K562 (cell line): Measurements from ENCODE around the gene EME1. TPM values are rescaled to one million over a fixed set of nuclear protein-coding genes. Genes with fewer than 3 reads are reported as not detected.

Experiments used
- ATAC-seq: fragments of 200-7000 bp; cut with Tn5 transposase; 3 replicates; pipeline ENCODE4 v1.9.1; 2020; ENCODE audit warnings: moderate library complexity
- BruUV-seq: library from RNA; stranded (reverse); fragments of 400-500 nt; replicated peaks from 2 replicates; lab custom pipeline; 2021; lab: Mats Ljungman, UMichigan
- CTCF ChIA-PET: fragments of 300-600 bp; formaldehyde crosslinking; extraction: SDS; loops from one replicate; lab custom pipeline; 2021; ENCODE audit warnings: low intra/inter-chr PET ratio; lab: Yijun Ruan, JAX
- POLR2A ChIA-PET: fragments of 300-600, 350-650 bp; sonication (Branson Sonifier 250); formaldehyde crosslinking; extraction: SDS; loops from one replicate; lab custom pipeline; 2021; ENCODE audit warnings: antibody characterized with exemption, inconsistent platforms; lab: Yijun Ruan, JAX
- DNase-seq, 4 experiments: peaks; one replicate each; pipeline versions ENCODE4 v3.0.0 to v3.0.0-alpha.2; 2011 to 2018; ENCODE audit warnings: low spot score in 3 of 4, mixed read lengths in 3 of 4; ENCODE audit errors: extremely low read depth in 1 of 4
- FAIRE-seq: peaks from 2 replicates; lab custom pipeline; 2011; peaks lifted over from hg19 to GRCh38; lab: Jason Lieb, UNC
- H2AFZ ChIP-seq: 2 replicates; pipeline ENCODE4 v1.6.0; 2011; ENCODE audit warnings: low read depth, low read length, control low read depth, inconsistent platforms
- H3K27ac ChIP-seq: fragments of 200-600 bp; 3 replicates; pipeline ENCODE4 v1.8.0; 2011; ENCODE audit warnings: low read depth, mild to moderate bottlenecking, control low read depth, inconsistent platforms, low read length, moderate library complexity, mixed read lengths; ENCODE audit errors: extremely low read depth
- H3K27me3 ChIP-seq, 2 experiments: fragments of 300-600 bp in 1 of 2; 2 replicates in 1 of 2; 3 replicates in 1 of 2; pipeline versions ENCODE4 v1.6.0 to v1.8.0; 2011; ENCODE audit warnings: inconsistent platforms in 2 of 2, low read length in 2 of 2, mild to moderate bottlenecking in 1 of 2, mixed read lengths in 1 of 2, moderate library complexity in 1 of 2; ENCODE audit not compliant: control insufficient read depth in 2 of 2, insufficient read depth in 2 of 2
- H3K36me3 ChIP-seq: fragments of 300-600 bp; 3 replicates; pipeline ENCODE4 v1.8.0; 2011; ENCODE audit warnings: mild to moderate bottlenecking, low read length, inconsistent platforms; ENCODE audit not compliant: control insufficient read depth, insufficient read depth
- H3K4me1 ChIP-seq, 2 experiments: fragments of 200-600 bp in 1 of 2; replicated peaks in 1 of 2; 2 replicates in 1 of 2; 3 replicates in 1 of 2; pipeline versions ENCODE4 v1.5.1 to v1.8.0; 2011; ENCODE audit warnings: inconsistent platforms in 2 of 2, low read length in 2 of 2, mild to moderate bottlenecking in 1 of 2, mixed read lengths in 1 of 2, moderate library complexity in 1 of 2; ENCODE audit not compliant: control insufficient read depth in 2 of 2, insufficient read depth in 2 of 2
- H3K4me2 ChIP-seq: 2 replicates; pipeline ENCODE4 v1.6.1; 2011; ENCODE audit warnings: low read length, control low read depth, inconsistent platforms, mixed read lengths; ENCODE audit not compliant: insufficient read depth
- H3K4me3 ChIP-seq: fragments of 200-600 bp; sonication (generic), shearing (Covaris generic); 2 replicates; pipeline ENCODE4 v1.5.1; 2016; ENCODE audit warnings: control low read depth, inconsistent platforms
- H3K79me2 ChIP-seq: fragments of 200-600 bp; 3 replicates; pipeline ENCODE4 v1.8.0; 2011; ENCODE audit warnings: low read length, inconsistent platforms; ENCODE audit not compliant: control insufficient read depth, insufficient read depth
- H3K9ac ChIP-seq, 2 experiments: 2 replicates each; pipeline versions ENCODE4 v1.6.0 to v1.6.1; 2011; ENCODE audit warnings: low read depth in 2 of 2, low read length in 2 of 2, control low read depth in 1 of 2, inconsistent platforms in 1 of 2, mild to moderate bottlenecking in 1 of 2, mixed read lengths in 1 of 2; ENCODE audit not compliant: insufficient read depth in 1 of 2
- H3K9me1 ChIP-seq: one replicate; pipeline ENCODE4 v1.6.0; 2011; ENCODE audit warnings: inconsistent platforms, mild to moderate bottlenecking, low read length, moderate library complexity; ENCODE audit not compliant: control insufficient read depth, insufficient read depth
- H3K9me3 ChIP-seq: replicated peaks from 2 replicates; pipeline ENCODE4 v1.5.1; 2011; ENCODE audit warnings: low read depth, low read length, inconsistent platforms; ENCODE audit not compliant: control insufficient read depth, insufficient read depth
- H4K20me1 ChIP-seq: replicated peaks from 2 replicates; pipeline ENCODE4 v1.6.1; 2011; ENCODE audit warnings: low read length, inconsistent platforms, mixed read lengths; ENCODE audit not compliant: control insufficient read depth, insufficient read depth
- CC2D1A ChIP-seq: fragments of 450-650 bp; IDR thresholded peaks from 2 replicates; pipeline ENCODE4 v1.6.1; 2017; ENCODE audit warnings: mild to moderate bottlenecking
- CEBPB ChIP-seq: fragments of 450-650 bp; IDR thresholded peaks from 2 replicates; pipeline ENCODE4 v1.6.1; 2016; ENCODE audit warnings: missing genetic modification characterization, missing compliant biosample characterization
- CEBPG ChIP-seq, 3 experiments: fragments of 200-800 bp in 1 of 3; sonication (Bioruptor generic) in 1 of 3; sonication (generic) in 1 of 3; formaldehyde crosslinking in 1 of 3; IDR thresholded peaks in 2 of 3; conservative IDR thresholded peaks in 1 of 3; 2 replicates each; pipeline versions ENCODE4 v1.6.1 to v1.8.0; 2016 to 2022; ENCODE audit warnings: missing compliant biosample characterization in 2 of 3, missing genetic modification characterization in 2 of 3, mild to moderate bottlenecking in 1 of 3, missing genetic modification reagents in 1 of 3
- CHD1 ChIP-seq: fragments of 200-600 bp; sonication (generic); IDR thresholded peaks from one replicate; pipeline ENCODE4 v1.6.1; 2012; ENCODE audit warnings: mild to moderate bottlenecking, moderate library complexity, low read length, inconsistent platforms
- HBP1 ChIP-seq: fragments of 450-650 bp; formaldehyde crosslinking; IDR thresholded peaks from 2 replicates; pipeline ENCODE4 v1.4.0; 2022; ENCODE audit warnings: missing genetic modification characterization
- HSF4 ChIP-seq: fragments of 250-450 bp; sonication (Bioruptor Pico); IDR thresholded peaks from 2 replicates; pipeline ENCODE4 v2.1.2; 2022; ENCODE audit warnings: mild to moderate bottlenecking, moderate library complexity, borderline replicate concordance
- KDM5B ChIP-seq: fragments of 200-600 bp; sonication (generic); IDR thresholded peaks from 2 replicates; pipeline ENCODE4 v1.6.1; 2012; ENCODE audit warnings: low read depth, mild to moderate bottlenecking, moderate library complexity, low read length, control low read depth, inconsistent platforms; ENCODE audit not compliant: insufficient replicate concordance
- SIN3A ChIP-seq, 2 experiments: fragments of 150-350 bp in 1 of 2; IDR thresholded peaks; 2 replicates each; pipeline ENCODE4 v1.6.1; 2011 to 2016; ENCODE audit warnings: borderline replicate concordance in 2 of 2, low read depth in 2 of 2, low read length in 2 of 2, mild to moderate bottlenecking in 2 of 2, moderate library complexity in 2 of 2; ENCODE audit not compliant: control insufficient read depth in 1 of 2
- TAF1 ChIP-seq: IDR thresholded peaks from 2 replicates; pipeline ENCODE4 v1.6.1; 2011; ENCODE audit warnings: mild to moderate bottlenecking, low read length, moderate library complexity; ENCODE audit not compliant: insufficient read depth, control insufficient read depth, severe bottlenecking; ENCODE audit errors: extremely low read depth
- TAF9B ChIP-seq: fragments of 450-650 bp; IDR thresholded peaks from 2 replicates; pipeline ENCODE4 v1.6.1; 2018; ENCODE audit warnings: mild to moderate bottlenecking; ENCODE audit not compliant: partially characterized antibody
- ZNF449 ChIP-seq: fragments of 250-450 bp; sonication (Bioruptor Pico); IDR thresholded peaks from 2 replicates; pipeline ENCODE4 v1.8.0; 2022; ENCODE audit warnings: moderate library complexity, mild to moderate bottlenecking, inconsistent platforms
- ZNF584 ChIP-seq: fragments of 200-800 bp; sonication (Bioruptor generic); IDR thresholded peaks from 2 replicates; pipeline ENCODE4 v1.6.1; 2016; ENCODE audit warnings: low read depth, mild to moderate bottlenecking, missing genetic modification characterization, missing compliant biosample characterization
- WGBS: fragments of 100-300 bp; shearing (Covaris generic); methylation state at CpG from one replicate; pipeline ENCODE4 v1.1.6; 2016; ENCODE audit warnings: low coverage, mixed read lengths; ENCODE audit not compliant: insufficient coverage; ENCODE audit errors: missing lambda C conversion rate; 5-methylcytosine and 5-hydroxymethylcytosine counted together
- in situ Hi-C: fragments of 300-500 bp; cut with MboI; formaldehyde crosslinking; loops from 4 replicates; pipeline ENCODE4 v1.15.0; 2018; ENCODE audit warnings: inconsistent platforms, mixed read lengths
- intact Hi-C: fragments of 100-400 bp; cut with micrococcal nuclease; formaldehyde crosslinking; loops from 2 replicates; pipeline ENCODE4 v1.14.2; 2022
- polyA plus RNA-seq, 8 experiments: library from polyadenylated mRNA; depleted of rRNA in 4 of 8; stranded (reverse) in 5 of 8; unstranded in 3 of 8; fragments of >200 nt; fragmentation: Nextera tagmentation in 2 of 8; fragmentation: Illumina TruSeq in 1 of 8; extraction: Ambion mirVana in 2 of 8; extraction: Trizol in 1 of 8; gene quantifications; 2 replicates each; pipeline versions ENCODE4 v1.2.1 to v1.2.3, GENCODE V29; 2011 to 2014; ENCODE audit warnings: inconsistent platforms in 1 of 8, missing spikeins in 1 of 8
- total RNA-seq, 7 experiments: library from RNA; depleted of rRNA in 6 of 7; stranded (reverse); fragments of >200 nt in 6 of 7; fragmentation: Illumina TruSeq in 2 of 7; extraction: Trizol in 2 of 7; gene quantifications; 2 replicates each; pipeline versions ENCODE4 v1.2.1 to v1.2.3, GENCODE V29; 2011 to 2021; ENCODE audit warnings: low replicate concordance in 1 of 7
- TF ChIP-seq, protein P1 (sequence below), 2 experiments: fragments of 450-650 bp; conservative IDR thresholded peaks; 2 replicates each; pipeline ENCODE4 v1.6.1; 2017; ENCODE audit warnings: mild to moderate bottlenecking in 2 of 2, moderate library complexity in 2 of 2

Gene EME1
- total and polyA plus RNA-seq, 9 of the 15 experiments (the other 6 are each of a cell fraction or from before 2014, with no cell fraction given): 14.6 to 44.1 (median 24.0) TPM

DNA sequence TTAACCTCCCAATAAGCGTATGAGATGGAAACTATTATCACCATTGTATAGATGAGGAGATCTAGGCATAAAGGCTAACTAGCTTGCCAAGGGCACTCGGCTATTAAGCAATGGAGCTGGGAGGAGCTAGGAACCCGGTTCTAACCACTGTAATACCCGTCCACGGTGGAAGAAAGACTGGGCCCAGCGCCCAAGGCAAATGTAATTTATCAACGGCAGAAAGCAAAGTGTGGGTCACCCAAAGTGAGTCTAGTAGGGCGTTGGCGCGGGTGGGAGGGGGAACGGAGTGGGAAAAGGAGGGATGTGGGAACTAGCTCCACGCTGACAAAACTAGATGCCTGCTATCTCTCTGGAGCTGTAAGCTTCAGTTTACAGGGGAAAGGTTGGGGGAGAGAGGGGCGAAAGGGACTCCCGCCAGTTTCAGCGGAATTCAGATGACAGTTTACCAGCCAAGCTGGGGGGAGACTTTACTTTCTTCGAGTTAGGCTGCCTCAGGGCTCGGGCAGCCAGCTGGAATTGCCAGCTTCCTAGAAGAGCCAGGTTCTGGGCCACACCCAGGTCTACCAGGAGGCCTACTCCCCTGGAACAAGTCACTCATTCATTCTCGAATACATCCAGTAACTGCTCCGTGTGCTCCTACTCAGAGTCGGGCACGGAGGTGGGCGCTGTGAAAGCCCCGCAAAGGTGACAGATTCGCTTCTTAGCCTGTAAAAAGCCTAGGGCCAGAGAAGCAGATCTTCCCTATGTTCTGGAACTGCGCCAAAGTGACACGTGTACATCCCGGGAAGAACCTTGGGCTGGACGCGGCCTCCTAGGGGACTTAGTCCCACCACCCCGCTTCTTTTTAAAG lies 23.5 kb downstream of the EME1 start:
- Histone ChIP-seq H3K27me3 (no peaks in the 10 kb centered on the region), H4K20me1 (0 out of 2 replicates have a peak, but pooled peaks cover 16% of the 10 kb centered on the region), H3K9ac (peak overlapping the region; percentile 98 to 99), H3K9me3 (no peaks in the 10 kb centered on the region), H3K4me1 (peaks cover 16 to 29% of the 10 kb centered on the region in 2 experiments; a peak in 4 of 5 replicates), H3K36me3 (peaks cover 49% of the 10 kb centered on the region), H3K79me2 (peaks cover 55% of the 10 kb centered on the region), H3K9me1 (no peaks in the 10 kb centered on the region), H3K4me3 (peak overlapping the region; percentile 87), H3K27ac (peak overlapping the region; percentile 93), H2AFZ (no peak overlapping the region; the same call in 1 of the 2 replicates), H3K4me2 (peak overlapping the region; percentile 93)
- 1% methylated on average over 28 of the region's 30 CpGs for WGBS
- DNase-seq: peak; percentile 22 to 63 (median 46)
- BruUV-seq: no TSS peak
- ATAC-seq: peak; percentile 63
- in situ Hi-C loops: no loop called here
- FAIRE-seq: peak; percentile 35
- POLR2A ChIA-PET: interaction anchor here (0.5 to 6.4 kb wide), 9 partner anchors 10 to 290 kb away, joined by 3 to 129 read pairs (median 5); no protein-coding TSS in a partner anchor
- CTCF ChIA-PET: interaction anchor here (2.5 kb wide), 1 partner anchor 82 kb away, joined by 9 read pairs; the partner anchor contains the start of gene RSAD1
- intact Hi-C loops: loop anchor here (2.0 kb wide), 2 partner anchors 30 to 82 kb away; partner anchors contain the start of genes ACSF2 and RSAD1
- TF ChIP-seq SIN3A (IDR thresholded peaks at IDR 0.05; ENCODE audit: borderline replicate concordance in 2 of 2, control insufficient read depth in 1 of 2, low read depth in 2 of 2, low read length in 2 of 2) (peak in 1 of 2 experiments; percentile 42; a peak in 1 of 4 replicates), TAF1 (peak; percentile 14), KDM5B (no peak), HSF4 (no peak), TAF9B (no peak), CEBPG (CRISPR knock-in tag; IDR thresholded peaks at IDR 0.05) (no peak), CEBPG (tag; conservative IDR thresholded peaks at IDR 0.05 in 1 of 2, IDR thresholded peaks at IDR 0.05 in 1 of 2) (peak; percentile 50 to 78; a peak in 3 of 4 replicates), CHD1 (peak; percentile 58), HBP1 (peak; percentile 88), ZNF449 (CRISPR knock-in tag) (no peak), ZNF584 (CRISPR knock-in tag) (0 out of 2 replicates have a peak, but pooled peaks have one; percentile 34), CC2D1A (no peak), CEBPB (tag) (peak; percentile 89)
- TF ChIP-seq, protein P1, sequence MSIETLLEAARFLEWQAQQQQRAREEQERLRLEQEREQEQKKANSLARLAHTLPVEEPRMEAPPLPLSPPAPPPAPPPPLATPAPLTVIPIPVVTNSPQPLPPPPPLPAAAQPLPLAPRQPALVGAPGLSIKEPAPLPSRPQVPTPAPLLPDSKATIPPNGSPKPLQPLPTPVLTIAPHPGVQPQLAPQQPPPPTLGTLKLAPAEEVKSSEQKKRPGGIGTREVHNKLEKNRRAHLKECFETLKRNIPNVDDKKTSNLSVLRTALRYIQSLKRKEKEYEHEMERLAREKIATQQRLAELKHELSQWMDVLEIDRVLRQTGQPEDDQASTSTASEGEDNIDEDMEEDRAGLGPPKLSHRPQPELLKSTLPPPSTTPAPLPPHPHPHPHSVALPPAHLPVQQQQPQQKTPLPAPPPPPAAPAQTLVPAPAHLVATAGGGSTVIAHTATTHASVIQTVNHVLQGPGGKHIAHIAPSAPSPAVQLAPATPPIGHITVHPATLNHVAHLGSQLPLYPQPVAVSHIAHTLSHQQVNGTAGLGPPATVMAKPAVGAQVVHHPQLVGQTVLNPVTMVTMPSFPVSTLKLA (conservative IDR thresholded peaks at IDR 0.05): peak; percentile 92 to 93
